ENCODE measurements around the gene PCAT6.
"Not testable (repeated sequence)": the region's sequence is repeated elsewhere in the genome, so short reads cannot be mapped to it uniquely, and the experiment has no call there.

Gene PCAT6

GRCh38 chr1:202810615-202811295 is at the start of gene PCAT6:
Gene PCAT6 (plus strand): TSS chr1:202810954.
- in situ Hi-C loops (cut with HindIII; ENCODE audit: low pct_ligation_motif_present, low pct_unique_long_range_greater_than_20kb, low sequenced_read_pairs): no loop called here
- DNase-seq: peak; percentile 96

- DNase-seq: no peak
- in situ Hi-C loops (cut with HindIII; ENCODE audit: low pct_ligation_motif_present, low pct_unique_long_range_greater_than_20kb, low sequenced_read_pairs): no loop called here
Measured at GRCh38 chr1:202762019-202762418, 48.7 kb upstream of the PCAT6 start.

- in situ Hi-C loops (cut with HindIII; ENCODE audit: low pct_ligation_motif_present, low pct_unique_long_range_greater_than_20kb, low sequenced_read_pairs): no loop called here
Measured at GRCh38 chr1:202765721-202766120, 45.0 kb upstream of the PCAT6 start.

GRCh38 chr1:202770135-202770534 is 40.6 kb upstream of the PCAT6 start:
- in situ Hi-C loops (cut with HindIII; ENCODE audit: low pct_ligation_motif_present, low pct_unique_long_range_greater_than_20kb, low sequenced_read_pairs): no loop called here
- DNase-seq: no peak

More at GRCh38 chr1:202765721-202766120, 45.0 kb upstream of the PCAT6 start:
- no peak for DNase-seq

GRCh38 chr1:202781180-202781579 is 29.6 kb upstream of the PCAT6 start:
- in situ Hi-C loops (cut with HindIII; ENCODE audit: low pct_ligation_motif_present, low pct_unique_long_range_greater_than_20kb, low sequenced_read_pairs): no loop called here

GRCh38 chr1:202786804-202787203 is 23.9 kb upstream of the PCAT6 start:
- in situ Hi-C loops (cut with HindIII; ENCODE audit: low pct_ligation_motif_present, low pct_unique_long_range_greater_than_20kb, low sequenced_read_pairs): no loop called here

More at GRCh38 chr1:202781180-202781579, 29.6 kb upstream of the PCAT6 start:
- DNase-seq: no peak

GRCh38 chr1:202788800-202789199 is 22.0 kb upstream of the PCAT6 start:
- in situ Hi-C loops (cut with HindIII; ENCODE audit: low pct_ligation_motif_present, low pct_unique_long_range_greater_than_20kb, low sequenced_read_pairs): no loop called here
- DNase-seq: no peak

More at GRCh38 chr1:202786804-202787203, 23.9 kb upstream of the PCAT6 start:
- DNase-seq: no peak

- in situ Hi-C loops (cut with HindIII; ENCODE audit: low pct_ligation_motif_present, low pct_unique_long_range_greater_than_20kb, low sequenced_read_pairs): no loop called here
- DNase-seq: no peak
Measured at GRCh38 chr1:202791077-202791747, 19.5 kb upstream of the PCAT6 start.

GRCh38 chr1:202794051-202794740 is 16.6 kb upstream of the PCAT6 start:
- in situ Hi-C loops (cut with HindIII; ENCODE audit: low pct_ligation_motif_present, low pct_unique_long_range_greater_than_20kb, low sequenced_read_pairs): no loop called here
- DNase-seq: no peak

GRCh38 chr1:202794931-202795330 is 15.8 kb upstream of the PCAT6 start:
- DNase-seq; in situ Hi-C loops (cut with HindIII; ENCODE audit: low pct_ligation_motif_present, low pct_unique_long_range_greater_than_20kb, low sequenced_read_pairs): not testable (repeated sequence)

GRCh38 chr1:202796670-202797069 is 14.1 kb upstream of the PCAT6 start:
- no peak for DNase-seq
- in situ Hi-C loops (cut with HindIII; ENCODE audit: low pct_ligation_motif_present, low pct_unique_long_range_greater_than_20kb, low sequenced_read_pairs): no loop called here

- in situ Hi-C loops (cut with HindIII; ENCODE audit: low pct_ligation_motif_present, low pct_unique_long_range_greater_than_20kb, low sequenced_read_pairs): no loop called here
- DNase-seq: no peak
Measured at GRCh38 chr1:202798260-202798659, 12.5 kb upstream of the PCAT6 start.

GRCh38 chr1:202798792-202799331 is 11.9 kb upstream of the PCAT6 start:
- in situ Hi-C loops (cut with HindIII; ENCODE audit: low pct_ligation_motif_present, low pct_unique_long_range_greater_than_20kb, low sequenced_read_pairs): no loop called here
- DNase-seq: no peak

- no peak for DNase-seq
Measured at GRCh38 chr1:202800742-202801141, 10.0 kb upstream of the PCAT6 start.

GRCh38 chr1:202801175-202801574 is 9.6 kb upstream of the PCAT6 start:
- in situ Hi-C loops (cut with HindIII; ENCODE audit: low pct_ligation_motif_present, low pct_unique_long_range_greater_than_20kb, low sequenced_read_pairs): no loop called here
- DNase-seq: no peak

More at GRCh38 chr1:202800742-202801141, 10.0 kb upstream of the PCAT6 start:
- in situ Hi-C loops (cut with HindIII; ENCODE audit: low pct_ligation_motif_present, low pct_unique_long_range_greater_than_20kb, low sequenced_read_pairs): no loop called here

- no peak for DNase-seq
- in situ Hi-C loops (cut with HindIII; ENCODE audit: low pct_ligation_motif_present, low pct_unique_long_range_greater_than_20kb, low sequenced_read_pairs): no loop called here
Measured at GRCh38 chr1:202802034-202802433, 8.7 kb upstream of the PCAT6 start.

GRCh38 chr1:202802998-202803932 is 7.5 kb upstream of the PCAT6 start:
- in situ Hi-C loops (cut with HindIII; ENCODE audit: low pct_ligation_motif_present, low pct_unique_long_range_greater_than_20kb, low sequenced_read_pairs): no loop called here
- peak; percentile 27 for DNase-seq

GRCh38 chr1:202804126-202804525 is 6.6 kb upstream of the PCAT6 start:
- in situ Hi-C loops (cut with HindIII; ENCODE audit: low pct_ligation_motif_present, low pct_unique_long_range_greater_than_20kb, low sequenced_read_pairs): no loop called here
- no peak for DNase-seq
